Colonic mucosa (tissue), 4 donors: Measurements from ENCODE around the gene CERS6. TPM values are rescaled to one million over a fixed set of nuclear protein-coding genes. Genes with fewer than 3 reads are reported as not detected.

Experiments used
- DNase-seq: peaks from one replicate; pipeline ENCODE4 v3.0.0-alpha.2; 2020
- H3K27ac ChIP-seq: fragments of 200-600 bp; one replicate; pipeline ENCODE4 v1.8.0; 2021
- H3K27me3 ChIP-seq: fragments of 200-600 bp; one replicate; pipeline ENCODE4 v1.8.0; 2021
- H3K36me3 ChIP-seq: fragments of 200-600 bp; one replicate; pipeline ENCODE4 v1.8.0; 2021
- H3K4me1 ChIP-seq: fragments of 200-600 bp; one replicate; pipeline ENCODE4 v1.8.0; 2021; ENCODE audit warnings: mild to moderate bottlenecking
- H3K4me3 ChIP-seq: fragments of 200-600 bp; one replicate; pipeline ENCODE4 v1.8.0; 2021
- H3K9ac ChIP-seq, 2 donors: one replicate each; pipeline ENCODE4 v1.7.0; 2013; ENCODE audit warnings: control low read depth in 2 of 2, low read depth in 2 of 2, low read length in 2 of 2
- H3K9me3 ChIP-seq: fragments of 200-600 bp; one replicate; pipeline ENCODE4 v1.8.0; 2021
- CTCF ChIP-seq: fragments of 200-600 bp; IDR thresholded peaks from one replicate; pipeline ENCODE4 v1.8.0; 2022; ENCODE audit warnings: antibody characterized with exemption, mild to moderate bottlenecking
- intact Hi-C: fragments of 100-400 bp; cut with DNase I; formaldehyde crosslinking; loops from one replicate; pipeline ENCODE4 v1.14.1; 2022
- total RNA-seq, 2 donors: library from RNA; stranded (reverse); fragmentation: NEBNext Ultra II Directional in 1 of 2; extraction: Animal tissue kit (Norgen Biotek cat#: 25700) in 1 of 2; gene quantifications; one replicate each; pipeline ENCODE4 v1.2.1, GENCODE V29; 2021
- donor health status: healthy.
- donor health status: DM: no; HTN: no; CAD: no.
- donor health status: DM: no; HTN: no; CAD: no.

Gene CERS6
- total RNA-seq, 2 donors from 2014 or later = 56.7 to 75.9 TPM

GRCh38 chr2:168611896-168612650, 156.0 kb downstream of the CERS6 start:
- Histone ChIP-seq H3K27me3 (no peaks in the 10 kb centered on the region), H3K4me3 (no peak overlapping the region), H3K9ac (peak overlapping the region in 1 of 2 donors; percentile 14), H3K36me3 (no peaks in the 10 kb centered on the region), H3K9me3 (no peaks in the 10 kb centered on the region), H3K27ac (peak overlapping the region; percentile 19), H3K4me1 (no peaks in the 10 kb centered on the region)
- TF ChIP-seq CTCF = no peak
- DNase-seq = no peak
- intact Hi-C loops = no loop called here

DNA sequence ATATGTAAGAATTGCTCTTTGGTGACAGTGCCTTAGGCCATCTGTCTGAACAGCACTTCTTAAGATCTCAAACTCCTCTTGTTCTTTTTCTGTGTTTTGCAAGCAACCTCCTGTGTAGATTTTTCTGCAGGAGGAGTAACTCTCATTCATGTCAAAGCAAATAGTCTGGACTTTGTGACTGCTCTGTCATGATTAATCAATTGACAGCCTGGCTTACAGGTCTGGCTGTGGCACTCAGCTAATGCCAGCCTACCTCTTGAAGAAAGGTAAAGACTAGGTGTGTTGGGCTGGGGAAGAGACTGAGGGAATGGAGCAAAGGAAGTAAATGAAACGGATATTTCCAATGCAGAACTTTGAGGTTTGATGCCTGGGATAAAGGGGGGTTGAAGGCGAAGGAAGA, 156.6 kb downstream of the CERS6 start:
- no peaks in the 10 kb centered on the region for H3K9me3 ChIP-seq
- H3K36me3 ChIP-seq = no peaks in the 10 kb centered on the region
- H3K27ac ChIP-seq = no peak overlapping the region
- peak overlapping the region in 1 of 2 donors; percentile 14 for H3K9ac ChIP-seq
- DNase-seq = no peak
- H3K27me3 ChIP-seq = no peaks in the 10 kb centered on the region
- TF ChIP-seq CTCF = no peak
- H3K4me3 ChIP-seq = no peak overlapping the region
- no peaks in the 10 kb centered on the region for H3K4me1 ChIP-seq
- intact Hi-C loops = no loop called here

DNA sequence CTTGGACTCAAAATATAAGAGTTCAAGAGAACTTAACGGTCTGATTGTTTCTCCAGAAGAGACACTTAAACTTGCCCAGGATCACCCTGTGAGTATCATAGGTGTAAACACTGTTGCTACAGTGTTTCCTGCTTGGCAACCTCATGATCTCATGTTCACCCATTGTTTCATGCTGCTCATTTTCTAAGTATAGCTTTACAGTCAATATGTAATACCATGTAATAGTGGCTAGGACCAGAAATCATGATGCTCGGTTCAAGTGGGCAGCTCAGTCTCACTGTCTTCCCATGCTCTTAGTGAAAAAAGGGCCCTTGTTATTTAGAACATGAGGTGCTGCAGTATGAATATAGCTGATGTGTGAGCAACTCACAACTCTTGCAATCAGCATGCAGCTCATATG, 157.5 kb downstream of the CERS6 start:
- TF ChIP-seq CTCF = no peak

DNA sequence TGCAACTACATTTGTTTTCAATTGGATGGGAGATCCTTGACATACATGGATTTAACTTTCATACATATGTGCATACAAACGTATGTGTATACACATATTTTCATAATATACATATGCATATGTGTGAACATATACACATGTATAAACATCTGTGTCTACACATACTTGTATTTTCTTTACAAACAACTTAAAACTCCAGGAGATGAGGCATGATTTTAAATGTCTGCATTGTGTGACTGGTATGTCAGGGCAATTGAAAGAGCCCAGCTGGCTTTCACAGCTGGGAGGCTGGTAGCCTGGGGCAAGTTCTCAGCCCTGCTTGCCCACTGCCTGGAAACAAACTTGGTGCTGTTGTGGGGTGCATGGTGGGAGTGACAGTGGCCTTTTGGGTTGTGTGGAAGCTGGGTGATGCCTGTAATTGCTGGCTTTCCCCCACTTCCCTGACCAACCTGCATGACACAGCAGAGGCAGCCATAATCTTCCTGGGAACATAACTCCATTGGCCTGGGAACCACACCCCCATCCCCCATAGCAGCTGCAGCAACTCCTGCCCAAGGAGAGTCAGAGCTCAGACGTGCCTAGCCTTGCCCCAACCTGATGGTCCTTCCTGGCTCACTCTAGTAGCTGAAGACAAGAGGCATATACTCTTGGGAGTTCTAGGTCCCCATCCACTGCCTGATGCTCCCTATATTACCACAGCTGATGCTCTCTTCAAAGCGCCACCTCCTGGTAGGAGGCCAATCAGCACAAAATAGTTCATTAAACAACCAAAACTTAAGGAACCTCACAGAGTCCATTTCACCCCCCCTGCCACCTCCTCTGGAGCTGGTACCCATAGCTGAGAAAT, 158.3 kb downstream of the CERS6 start:
- H3K9ac ChIP-seq = no peak overlapping the region
- H3K4me3 ChIP-seq = no peak overlapping the region
- no peaks in the 10 kb centered on the region for H3K4me1 ChIP-seq
- H3K9me3 ChIP-seq = no peaks in the 10 kb centered on the region
- H3K27ac ChIP-seq = no peak overlapping the region
- no peaks in the 10 kb centered on the region for H3K27me3 ChIP-seq
- H3K36me3 ChIP-seq = no peaks in the 10 kb centered on the region
- TF ChIP-seq CTCF = no peak
- DNase-seq = no peak
- intact Hi-C loops = no loop called here

More for the DNA sequence above, 157.5 kb downstream of the CERS6 start:
- intact Hi-C loops = no loop called here
- no peaks in the 10 kb centered on the region for H3K36me3 ChIP-seq
- H3K9ac ChIP-seq = no peak overlapping the region
- no peak for DNase-seq
- H3K4me1 ChIP-seq = no peaks in the 10 kb centered on the region
- no peak overlapping the region for H3K4me3 ChIP-seq
- no peak overlapping the region for H3K27ac ChIP-seq
- H3K27me3 ChIP-seq = no peaks in the 10 kb centered on the region
- no peaks in the 10 kb centered on the region for H3K9me3 ChIP-seq

GRCh38 chr2:168620554-168620953, 164.5 kb downstream of the CERS6 start:
- H3K27ac ChIP-seq = no peak overlapping the region
- intact Hi-C loops = no loop called here
- H3K9ac ChIP-seq = no peak overlapping the region
- H3K4me3 ChIP-seq = no peak overlapping the region
- no peaks in the 10 kb centered on the region for H3K4me1 ChIP-seq
- H3K36me3 ChIP-seq = no peaks in the 10 kb centered on the region
- no peak for DNase-seq
- no peaks in the 10 kb centered on the region for H3K9me3 ChIP-seq
- no peak for TF ChIP-seq CTCF
- H3K27me3 ChIP-seq = no peaks in the 10 kb centered on the region
